Kidney (tissue), 14 donors: ENCODE results near the gene HNRNPA1L2. TPM values are rescaled to one million over a fixed set of nuclear protein-coding genes. Genes with fewer than 3 reads are reported as not detected.

Experiments
- DNase-seq, 5 donors: peaks; one replicate each; pipeline ENCODE4 v3.0.0-alpha.2; 2013 to 2020
- FAIRE-seq: peaks from 2 replicates; lab custom pipeline; 2012; peaks lifted over from hg19 to GRCh38; lab: Jason Lieb, UNC
- H3K27ac ChIP-seq, 2 donors: one replicate each; pipeline ENCODE4 v1.7.0; 2013; ENCODE audit warnings: low read depth in 2 of 2, low read length in 2 of 2, inconsistent platforms in 1 of 2
- H3K27me3 ChIP-seq: one replicate; pipeline ENCODE4 v1.7.1; 2013; ENCODE audit warnings: low read length, inconsistent platforms; ENCODE audit not compliant: control insufficient read depth, insufficient read depth
- H3K36me3 ChIP-seq, 3 donors: one replicate each; pipeline versions ENCODE4 v1.7.0 to v1.7.1; 2013; ENCODE audit warnings: low read length in 3 of 3, control low read depth in 1 of 3, inconsistent platforms in 1 of 3; ENCODE audit not compliant: insufficient read depth in 3 of 3, control insufficient read depth in 2 of 3
- H3K4me1 ChIP-seq, 3 donors: one replicate each; pipeline versions ENCODE4 v1.7.0 to v1.7.1; 2013; ENCODE audit warnings: low read length in 3 of 3, inconsistent platforms in 1 of 3, low read depth in 1 of 3; ENCODE audit not compliant: control insufficient read depth in 2 of 3, insufficient read depth in 2 of 3
- H3K4me3 ChIP-seq, 3 donors: one replicate each; pipeline versions ENCODE4 v1.7.0 to v1.8.1; 2013; ENCODE audit warnings: low read length in 3 of 3, control low read depth in 1 of 3, inconsistent platforms in 1 of 3
- H3K9ac ChIP-seq, 3 donors: one replicate each; pipeline versions ENCODE4 v1.7.0 to v1.7.1; 2013; ENCODE audit warnings: low read length in 3 of 3, control low read depth in 1 of 3, inconsistent platforms in 1 of 3
- H3K9me3 ChIP-seq, 3 donors: one replicate each; pipeline versions ENCODE4 v1.7.0 to v1.7.1; 2013; ENCODE audit warnings: low read length in 3 of 3, control low read depth in 1 of 3, inconsistent platforms in 1 of 3; ENCODE audit not compliant: control insufficient read depth in 2 of 3, insufficient read depth in 1 of 3
- CTCF ChIP-seq: IDR thresholded peaks from 3 replicates; pipeline ENCODE4 v1.5.1; 2012; ENCODE audit warnings: mild to moderate bottlenecking, moderate library complexity, borderline replicate concordance; ENCODE audit not compliant: insufficient read depth; ENCODE audit errors: extremely low read depth
- intact Hi-C: fragments of 100-400 bp; cut with DNase I; formaldehyde crosslinking; loops from one replicate; pipeline ENCODE4 v1.11.1; 2022
- polyA plus RNA-seq: library from polyadenylated mRNA; stranded (reverse); fragments of 350-450 nt; fragmentation: Illumina TruSeq; extraction: RNeasy Lipid Tissue Mini Kit (QIAGEN cat#74804); gene quantifications from one replicate; pipeline ENCODE4 v1.2.3, GENCODE V29; 2014; ENCODE audit warnings: low read depth, low replicate concordance; ENCODE audit not compliant: insufficient read depth
- total RNA-seq: library from RNA; stranded (reverse); fragmentation: NEBNext Ultra II Directional; extraction: Animal tissue kit (Norgen Biotek cat#: 25700); gene quantifications from one replicate; pipeline ENCODE4 v1.2.1, GENCODE V29; 2021
- donor health status: control.
- donor health status: control.
- donor health status: control.
- donor health status: control.
- donor health status: control.
- donor health status: DM: yes; HTN: yes; CAD: no.
- donor health status: Normal renal cell carcinoma (clear cell type).

Gene HNRNPA1L2
- total and polyA plus RNA-seq, 2 donors from 2014 or later, result 8.9 to 9.3 TPM

- peaks cover 0 to 18% (median 7%) of the 10 kb centered on the region in 3 donors for H3K36me3 ChIP-seq
Observed at GRCh38 chr13:52686376-52686775, 44.1 kb downstream of the HNRNPA1L2 start.

More at GRCh38 chr13:52686376-52686775, 44.1 kb downstream of the HNRNPA1L2 start:
- Histone ChIP-seq H3K9me3 (no peaks in the 10 kb centered on the region), H3K4me3 (no peak overlapping the region), H3K27me3 (no peaks in the 10 kb centered on the region), H3K27ac (no peak overlapping the region), H3K9ac (no peak overlapping the region), H3K4me1 (no peaks in the 10 kb centered on the region)
- intact Hi-C loops, result no loop called here
- TF ChIP-seq CTCF, result no peak
- FAIRE-seq (no peak), DNase-seq (no peak)

Other genes starting within 250 kb of the HNRNPA1L2 start
- 6.4 TPM for gene THSD1, start 236.3 kb upstream of the HNRNPA1L2 start, total RNA-seq
- 2.2 TPM for gene THSD1, start 236.3 kb upstream of the HNRNPA1L2 start, polyA plus RNA-seq
- gene VPS36, start 191.8 kb upstream of the HNRNPA1L2 start, total RNA-seq, result 48.9 TPM
- gene VPS36, start 191.8 kb upstream of the HNRNPA1L2 start, polyA plus RNA-seq, result 19.2 TPM
- 5.8 TPM for gene CKAP2, start 187.0 kb upstream of the HNRNPA1L2 start, total RNA-seq
- gene CKAP2, start 187.0 kb upstream of the HNRNPA1L2 start, polyA plus RNA-seq, result 4.9 TPM
- 51.5 TPM for gene SUGT1, start 10.4 kb downstream of the HNRNPA1L2 start, total RNA-seq
- 55.8 TPM for gene SUGT1, start 10.4 kb downstream of the HNRNPA1L2 start, polyA plus RNA-seq
- gene CNMD, start 97.4 kb downstream of the HNRNPA1L2 start, total RNA-seq, result not detected
- not detected for gene CNMD, start 97.4 kb downstream of the HNRNPA1L2 start, polyA plus RNA-seq
- not detected for gene PCDH8, start 206.2 kb downstream of the HNRNPA1L2 start, total RNA-seq
- not detected for gene PCDH8, start 206.2 kb downstream of the HNRNPA1L2 start, polyA plus RNA-seq